Neural progenitor cell (in vitro differentiated cells): ENCODE results near the gene SLC12A9.

Experiments
- EZH2 ChIP-seq: fragments of 200-600 bp; sonication (generic); IDR thresholded peaks from 2 replicates; pipeline ENCODE4 v1.6.1; 2017; ENCODE audit warnings: antibody characterized with exemption, mild to moderate bottlenecking, moderate library complexity
- EZH2phosphoT487 ChIP-seq: fragments of 200-600 bp; sonication (generic); IDR thresholded peaks from 2 replicates; pipeline ENCODE4 v1.6.1; 2017; ENCODE audit warnings: antibody characterized with exemption
- TF ChIP-seq, protein P1 (sequence below): fragments of 200-600 bp; sonication (generic); IDR thresholded peaks from 2 replicates; pipeline ENCODE4 v1.5.1; 2017; ENCODE audit warnings: antibody characterized with exemption, mild to moderate bottlenecking

DNA sequence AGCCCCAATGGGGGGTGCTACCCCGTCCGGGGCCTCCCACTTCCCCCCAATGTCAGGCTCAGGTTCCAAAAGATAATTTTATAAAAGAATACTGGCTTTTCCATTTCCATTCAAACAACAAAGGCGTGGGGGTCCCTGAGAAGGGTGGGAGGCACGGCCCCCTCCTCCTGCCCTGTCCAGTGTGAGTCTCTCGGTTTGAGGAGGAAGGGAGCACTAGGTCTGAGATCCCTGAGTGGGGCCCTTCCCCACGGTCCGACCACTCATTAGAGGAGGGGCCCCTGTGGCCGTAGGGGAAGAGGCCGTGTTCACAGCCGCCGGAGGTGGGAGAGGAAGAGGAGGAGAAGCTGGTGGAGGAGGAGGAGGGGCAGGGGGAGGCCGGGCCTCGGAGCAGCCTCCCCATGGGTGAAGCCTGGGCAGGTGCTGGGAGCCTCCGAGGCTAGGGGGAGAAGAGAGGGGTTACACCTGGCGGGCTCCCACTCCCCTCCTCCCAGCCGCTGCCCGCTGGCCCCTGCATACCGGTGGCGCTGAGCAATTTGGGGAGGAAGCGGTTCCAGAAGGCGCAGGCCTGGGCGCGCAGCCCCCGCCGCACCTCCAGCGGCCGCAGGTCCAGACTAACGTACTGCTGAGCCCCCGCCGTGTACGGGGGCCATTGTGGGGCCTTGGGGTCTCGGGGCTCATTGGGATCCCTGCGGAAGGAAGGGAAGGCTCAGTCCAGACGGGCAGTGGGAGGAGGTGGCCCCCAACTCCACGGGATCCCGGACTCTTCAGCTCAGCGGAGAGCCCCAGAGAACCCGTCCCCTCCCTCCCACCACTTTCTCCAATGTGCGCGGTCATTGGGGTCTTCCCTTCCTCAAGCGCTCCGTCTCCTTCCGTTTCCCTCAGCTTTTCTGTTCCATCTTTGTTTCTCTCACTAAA is 38.4 kb downstream of the SLC12A9 start:
- TF ChIP-seq, protein P1, sequence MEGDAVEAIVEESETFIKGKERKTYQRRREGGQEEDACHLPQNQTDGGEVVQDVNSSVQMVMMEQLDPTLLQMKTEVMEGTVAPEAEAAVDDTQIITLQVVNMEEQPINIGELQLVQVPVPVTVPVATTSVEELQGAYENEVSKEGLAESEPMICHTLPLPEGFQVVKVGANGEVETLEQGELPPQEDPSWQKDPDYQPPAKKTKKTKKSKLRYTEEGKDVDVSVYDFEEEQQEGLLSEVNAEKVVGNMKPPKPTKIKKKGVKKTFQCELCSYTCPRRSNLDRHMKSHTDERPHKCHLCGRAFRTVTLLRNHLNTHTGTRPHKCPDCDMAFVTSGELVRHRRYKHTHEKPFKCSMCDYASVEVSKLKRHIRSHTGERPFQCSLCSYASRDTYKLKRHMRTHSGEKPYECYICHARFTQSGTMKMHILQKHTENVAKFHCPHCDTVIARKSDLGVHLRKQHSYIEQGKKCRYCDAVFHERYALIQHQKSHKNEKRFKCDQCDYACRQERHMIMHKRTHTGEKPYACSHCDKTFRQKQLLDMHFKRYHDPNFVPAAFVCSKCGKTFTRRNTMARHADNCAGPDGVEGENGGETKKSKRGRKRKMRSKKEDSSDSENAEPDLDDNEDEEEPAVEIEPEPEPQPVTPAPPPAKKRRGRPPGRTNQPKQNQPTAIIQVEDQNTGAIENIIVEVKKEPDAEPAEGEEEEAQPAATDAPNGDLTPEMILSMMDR: no peak
- TF ChIP-seq EZH2: no peak
- no peak for TF ChIP-seq EZH2phosphoT487
